NCI-H2227 treated with DMSO at 0.1 percent for 48 hours (cell line): ENCODE data around the gene ACRV1.
"Not testable (repeated sequence)": the region's sequence is repeated elsewhere in the genome, so short reads cannot be mapped to it uniquely, and the experiment has no call there.

Experiments
- DNase-seq: peaks from one replicate; lab custom pipeline; 2025; lab: John Stamatoyannopoulos, UW

ACRV1 gene, protein sequence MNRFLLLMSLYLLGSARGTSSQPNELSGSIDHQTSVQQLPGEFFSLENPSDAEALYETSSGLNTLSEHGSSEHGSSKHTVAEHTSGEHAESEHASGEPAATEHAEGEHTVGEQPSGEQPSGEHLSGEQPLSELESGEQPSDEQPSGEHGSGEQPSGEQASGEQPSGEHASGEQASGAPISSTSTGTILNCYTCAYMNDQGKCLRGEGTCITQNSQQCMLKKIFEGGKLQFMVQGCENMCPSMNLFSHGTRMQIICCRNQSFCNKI

DNA sequence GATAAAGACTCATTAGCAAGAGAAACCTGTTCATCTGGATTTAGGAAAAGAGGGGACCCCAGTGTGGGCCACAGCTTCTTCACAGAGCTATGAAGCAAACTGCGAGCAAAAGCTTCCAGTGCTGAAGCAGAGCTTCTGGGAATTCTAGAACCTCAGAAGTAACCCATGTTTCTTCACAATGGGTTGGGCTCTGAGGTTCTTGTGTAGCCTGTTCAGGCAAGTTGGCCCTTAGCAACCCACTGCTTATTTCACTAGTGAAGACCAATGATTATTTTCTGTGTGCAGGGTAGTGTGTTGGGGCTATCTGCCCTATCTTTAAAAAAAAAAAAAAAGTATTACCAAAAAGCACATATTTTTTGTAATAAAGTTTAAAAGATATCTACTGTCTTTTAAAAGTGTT lies at the start of gene ACRV1:
Gene ACRV1 (minus strand): TSS at position 101 of the 400 bp plus-strand sequence. CDS start 67 bp downstream, at position 34.
- no peak for DNase-seq

DNA sequence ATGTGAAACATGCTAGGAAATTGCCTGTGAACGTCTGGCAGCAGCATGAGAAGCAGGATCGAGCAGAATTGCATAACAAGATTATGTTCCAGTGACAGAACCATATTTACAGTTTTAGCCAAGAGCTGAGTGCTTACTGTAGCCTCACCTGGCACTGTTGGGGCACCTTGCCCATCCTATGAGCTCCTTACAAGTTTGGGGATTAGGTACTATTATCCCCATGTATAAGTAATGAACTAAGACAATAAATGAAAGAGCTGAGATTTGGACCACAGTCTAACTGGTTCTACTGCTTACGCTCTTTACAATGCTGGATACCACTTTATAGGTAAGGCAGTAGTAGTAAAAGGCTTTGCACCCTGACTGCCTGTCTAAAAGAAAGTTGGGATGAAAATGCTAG lies 48.3 kb upstream of the ACRV1 start:
- DNase-seq: no peak

DNA sequence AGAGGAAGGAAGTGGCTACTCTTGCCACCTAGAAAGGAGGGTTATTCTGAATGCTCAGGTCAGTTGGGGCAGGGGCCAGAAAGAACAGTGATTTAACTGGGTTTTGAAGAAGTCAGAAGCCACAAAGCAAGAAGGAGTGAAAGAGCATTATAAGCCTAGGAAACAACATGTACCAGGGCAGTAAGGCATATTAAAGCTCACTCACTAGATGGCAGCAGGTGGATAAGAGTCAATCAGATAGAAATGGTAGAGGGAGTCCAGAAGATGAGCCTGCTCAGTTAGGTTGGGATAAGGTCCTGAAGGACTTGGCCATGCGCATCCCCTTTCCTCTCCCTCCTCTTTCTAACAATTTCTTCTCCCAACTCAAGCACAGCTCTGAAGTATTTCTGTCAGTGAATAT lies 43.5 kb upstream of the ACRV1 start:
- DNase-seq: no peak

DNA sequence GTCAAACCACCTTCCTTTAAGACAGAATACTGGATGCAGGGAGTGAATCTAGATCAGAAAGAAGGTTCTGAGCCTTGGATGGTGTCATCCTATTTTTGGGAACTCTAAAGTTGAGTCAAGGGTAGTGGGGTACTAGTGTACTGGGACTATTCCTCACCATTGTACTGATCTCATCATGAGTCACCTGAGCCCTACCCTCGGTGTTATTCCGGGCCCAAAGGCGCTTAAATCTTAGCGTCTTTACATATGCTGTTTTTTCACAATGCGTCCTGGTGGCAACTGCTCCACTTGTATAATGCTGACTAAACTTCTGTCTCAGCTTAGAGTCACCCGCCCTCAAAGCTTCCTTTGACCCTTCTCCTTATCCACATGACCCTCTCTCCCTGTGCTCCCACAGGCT lies 40.1 kb upstream of the ACRV1 start:
- DNase-seq: no peak

DNA sequence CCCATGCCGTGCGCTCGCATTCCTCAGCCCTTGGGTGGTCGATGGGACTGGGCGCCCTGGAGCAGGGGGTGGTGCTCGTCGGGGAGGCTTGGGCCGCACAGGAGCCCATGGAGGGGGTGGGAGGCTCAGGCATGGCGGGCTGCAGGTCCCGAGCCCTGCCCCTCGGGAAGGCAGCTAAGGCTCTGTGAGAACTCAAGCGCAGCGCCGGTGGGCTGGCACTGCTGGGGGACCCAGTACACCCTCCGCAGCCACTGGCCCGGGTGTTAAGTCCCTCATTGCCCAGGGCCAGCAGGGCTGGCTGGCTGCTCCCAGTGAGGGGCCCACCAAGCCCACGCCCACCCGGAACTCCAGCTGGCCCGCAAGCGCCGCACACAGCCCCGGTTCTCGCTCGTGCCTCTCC lies 24.0 kb upstream of the ACRV1 start:
- DNase-seq: not testable (repeated sequence)

DNA sequence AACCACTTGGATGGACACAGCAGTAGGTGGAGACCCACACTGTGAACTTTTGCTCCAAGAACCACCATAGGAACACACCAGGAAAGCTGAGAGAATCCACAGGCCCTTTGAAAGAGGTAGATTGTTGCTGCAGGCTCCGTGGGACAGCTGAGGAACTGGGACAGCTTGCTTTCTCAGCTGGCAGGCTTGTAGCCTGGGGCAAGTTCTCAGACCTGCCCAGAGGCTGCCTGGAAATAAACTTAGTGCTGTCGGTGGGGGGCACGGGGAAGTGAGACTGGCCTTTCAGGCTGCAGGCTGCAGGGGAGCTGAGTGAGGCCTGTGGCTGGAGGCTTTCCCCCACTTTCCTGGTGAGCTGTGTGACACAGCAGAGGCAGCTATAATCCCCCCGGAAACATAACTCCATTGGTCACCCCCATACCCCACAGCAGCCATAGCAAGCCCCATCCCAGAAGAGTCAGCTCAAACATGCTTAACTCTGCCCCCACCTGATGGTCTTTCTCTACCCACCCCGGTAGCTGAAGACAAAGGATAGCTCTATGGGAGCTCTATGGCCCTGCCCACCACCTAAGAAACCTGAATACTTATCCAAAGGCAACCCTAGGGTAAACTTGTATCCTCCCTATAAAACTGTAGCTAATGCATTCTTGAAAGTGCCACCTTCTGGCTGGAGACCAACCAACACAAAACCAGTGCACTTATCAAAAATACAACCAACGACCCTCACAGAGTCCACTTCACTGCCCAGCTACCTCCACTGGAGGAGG lies 21.4 kb upstream of the ACRV1 start:
- no peak for DNase-seq

DNA sequence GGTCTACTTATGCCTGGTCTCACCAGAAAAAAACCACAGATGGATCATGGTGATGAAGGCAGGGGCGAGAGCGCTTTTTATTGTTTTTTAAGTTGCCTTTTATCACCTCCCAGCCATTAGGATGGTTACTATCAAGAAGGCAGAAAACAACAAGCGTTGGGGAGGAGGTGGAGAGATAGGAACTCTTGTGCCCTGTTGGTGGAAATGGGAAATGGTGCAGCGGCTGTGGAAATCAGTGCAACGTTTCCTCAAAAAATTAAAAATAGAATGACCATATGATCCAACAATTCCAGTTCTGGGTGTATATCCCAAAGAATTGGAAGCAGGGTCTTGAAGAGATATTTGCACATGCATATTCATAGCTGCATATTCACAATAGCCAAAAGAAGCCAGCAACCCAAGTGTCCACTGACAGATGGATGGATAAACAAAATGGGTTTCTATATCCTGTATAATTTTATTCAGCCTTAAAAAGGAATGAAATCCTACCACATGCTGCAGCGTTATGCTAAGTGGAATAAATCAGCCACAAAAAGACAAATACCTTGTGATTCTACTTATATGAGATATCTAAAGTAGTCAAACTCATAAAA lies 20.5 kb upstream of the ACRV1 start:
- no peak for DNase-seq

DNA sequence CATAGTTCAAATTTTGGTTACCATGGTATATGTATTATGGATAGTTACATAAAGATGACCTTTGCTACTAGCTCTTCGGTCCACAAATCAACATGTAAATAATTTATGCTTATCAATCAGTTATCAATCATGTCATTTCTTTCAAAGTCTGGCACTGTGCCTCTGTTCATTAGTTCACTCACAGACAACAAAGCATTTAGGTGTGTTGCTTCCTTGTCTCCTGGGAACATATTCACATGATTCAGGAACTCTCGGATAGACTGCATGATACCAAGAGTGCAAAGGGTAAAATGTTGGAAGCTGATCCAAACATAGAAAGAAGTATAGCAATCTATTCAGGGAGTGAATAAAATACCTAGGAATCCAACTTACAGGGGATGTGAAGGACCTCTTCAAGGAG lies 14.3 kb upstream of the ACRV1 start:
- DNase-seq: no peak

DNA sequence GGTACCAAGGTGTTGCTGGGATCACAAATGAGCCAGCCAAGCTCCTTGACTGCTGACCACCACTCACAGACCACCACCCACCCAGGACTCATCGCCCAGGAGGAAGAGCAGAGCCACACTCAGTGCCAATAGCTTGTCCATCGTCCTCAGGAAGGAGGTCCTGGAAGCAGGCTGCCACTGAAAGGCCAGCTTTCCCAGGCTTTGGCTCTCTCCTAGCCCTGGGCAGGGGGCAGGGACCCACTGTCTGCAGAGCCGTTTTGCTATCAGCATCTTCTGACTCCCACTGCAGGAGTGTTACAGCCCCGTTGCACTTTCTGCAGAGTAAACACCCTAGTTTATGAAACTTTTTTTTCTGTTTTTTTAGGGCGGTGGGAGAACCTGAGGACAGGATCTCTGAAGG lies 12.2 kb upstream of the ACRV1 start:
- DNase-seq: no peak

DNA sequence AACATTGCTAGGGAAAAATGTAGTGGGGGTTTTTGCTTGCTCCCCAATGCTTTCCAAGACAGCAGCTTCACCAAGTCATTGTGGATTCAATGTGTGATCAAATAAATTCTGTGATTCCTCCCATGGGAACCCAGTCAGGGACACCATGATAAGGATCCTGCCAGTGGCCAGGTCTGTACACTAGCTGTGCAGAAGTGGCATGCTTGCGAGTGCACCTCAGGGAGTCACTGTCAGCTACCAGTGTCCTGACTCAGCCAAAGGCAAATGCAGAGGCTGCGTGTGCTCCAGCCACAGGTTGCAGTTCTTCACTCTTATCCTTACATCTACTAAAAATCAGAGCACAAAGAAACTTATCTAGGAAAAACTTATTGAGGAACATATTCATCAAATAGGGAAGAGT lies 9.4 kb upstream of the ACRV1 start:
- no peak for DNase-seq

DNA sequence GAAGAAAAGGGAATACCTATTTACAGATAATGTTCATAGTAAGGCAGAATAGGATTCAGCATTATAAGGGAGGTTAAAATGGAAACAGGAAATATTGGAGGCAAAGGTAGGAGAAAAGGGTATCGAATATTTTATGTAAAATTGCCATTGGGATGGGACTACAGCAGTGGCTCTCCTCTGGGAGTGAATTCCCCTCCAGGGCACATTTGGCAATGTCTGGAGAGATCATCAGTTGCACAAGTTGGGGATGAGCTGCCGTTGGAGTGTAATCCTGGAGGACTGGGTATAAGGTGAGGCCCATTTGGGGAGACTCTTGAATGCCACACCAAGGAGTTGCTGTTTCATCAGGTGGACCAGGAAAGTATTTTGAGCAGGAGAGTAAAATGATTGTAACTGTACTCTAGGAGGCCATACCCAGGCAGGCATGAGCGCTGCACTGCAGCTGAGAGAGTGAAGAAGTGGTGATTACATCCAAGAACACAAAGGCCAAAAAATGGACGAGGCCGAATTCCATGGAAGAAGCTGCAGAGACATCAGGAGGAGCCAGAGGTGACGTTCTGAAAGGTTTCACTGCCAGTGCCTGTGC lies 8.7 kb upstream of the ACRV1 start:
- no peak for DNase-seq

DNA sequence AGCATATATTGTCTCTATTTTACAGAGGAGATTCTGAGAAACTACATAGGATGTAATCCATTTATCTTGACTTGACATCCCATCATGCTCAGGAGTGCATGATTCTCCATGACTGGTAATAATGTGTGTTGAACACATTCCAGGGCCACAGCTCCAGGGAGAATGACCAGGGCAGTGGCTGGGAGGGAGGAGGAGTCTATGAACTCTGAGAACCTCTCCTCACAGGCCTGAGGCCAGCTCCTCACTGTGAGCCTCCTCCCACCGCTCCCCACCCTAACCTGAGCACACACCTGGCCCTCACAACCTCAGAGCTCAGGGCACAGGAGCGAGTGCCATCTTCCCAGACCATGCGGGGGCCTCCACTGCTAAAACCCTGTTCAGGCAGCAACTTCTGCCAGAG lies 8.0 kb upstream of the ACRV1 start:
- DNase-seq: no peak

DNA sequence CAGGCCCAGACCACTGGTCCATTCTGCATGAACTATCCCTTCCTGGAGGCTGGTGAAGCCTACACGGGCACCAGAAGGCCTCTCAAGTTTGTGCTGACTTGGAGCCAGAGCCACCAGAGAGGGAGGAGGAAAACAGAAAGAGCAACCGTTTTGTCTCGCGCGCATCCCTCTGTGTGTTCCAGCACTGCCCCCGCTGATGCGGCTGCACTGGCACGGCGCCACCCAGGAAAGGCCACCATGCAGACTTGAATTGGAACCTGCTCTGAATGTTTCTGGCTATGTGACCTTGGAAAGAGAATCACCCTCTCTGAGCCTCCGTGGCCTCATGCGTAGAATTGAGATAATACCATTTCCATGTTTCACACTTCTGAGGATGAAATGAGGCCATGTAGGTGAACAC lies 7.4 kb upstream of the ACRV1 start:
- DNase-seq: no peak

DNA sequence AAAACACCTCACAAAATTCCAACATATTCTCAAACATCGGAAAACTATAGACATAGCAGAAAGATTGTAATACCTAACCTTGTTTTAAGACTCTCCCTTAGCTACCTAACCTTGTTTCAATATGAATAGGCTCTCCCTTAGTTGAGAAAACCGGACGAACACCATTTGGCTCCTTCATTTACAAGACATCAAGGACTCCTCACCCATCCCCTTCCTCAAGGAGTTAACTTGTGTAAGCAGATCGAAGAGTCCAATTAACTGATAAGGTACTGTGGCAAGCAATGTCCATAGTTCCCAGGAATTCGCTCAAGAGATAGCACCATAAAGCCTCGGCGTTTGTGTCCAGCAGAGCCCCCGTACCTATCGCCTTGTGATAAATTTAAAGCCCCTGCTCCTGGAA lies 4.6 kb upstream of the ACRV1 start:
- DNase-seq: no peak

DNA sequence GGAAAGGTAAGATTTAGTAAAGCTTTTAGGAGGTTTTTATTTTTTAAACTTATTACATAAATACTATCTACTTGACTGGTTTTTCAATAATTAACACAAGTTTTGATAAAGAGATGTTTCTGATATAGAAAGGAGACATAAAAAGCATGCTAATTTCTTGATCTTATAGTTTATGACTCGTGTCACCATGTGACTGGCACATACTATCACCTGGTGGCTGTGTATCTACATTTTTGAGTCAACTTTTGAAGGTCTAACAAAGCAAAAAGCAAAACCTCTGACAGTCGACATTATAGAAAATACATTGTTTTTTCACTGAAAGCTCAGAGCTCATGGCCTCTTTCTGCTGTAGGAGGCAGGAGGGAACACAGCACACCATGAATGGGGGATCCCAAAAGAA lies 810 bp downstream of the ACRV1 start:
- DNase-seq: no peak

DNA sequence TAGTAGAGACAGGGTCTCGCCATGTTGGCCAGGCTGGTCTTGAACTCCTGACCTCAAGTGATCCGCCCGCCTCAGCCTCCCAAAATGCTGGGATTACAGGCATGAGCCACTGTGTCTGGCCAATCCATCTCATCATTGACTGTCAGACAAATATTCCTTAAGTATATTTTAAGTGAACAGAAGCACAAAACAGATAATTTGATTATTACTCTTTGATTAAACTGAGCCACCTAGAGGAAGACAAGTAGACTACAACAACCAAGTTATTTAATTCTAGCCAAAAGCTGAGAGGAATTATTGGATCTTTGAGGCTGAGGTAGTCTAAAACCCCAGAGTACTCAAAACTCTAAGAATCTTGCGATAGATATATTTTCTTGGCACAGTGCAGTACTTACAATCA lies 1.2 kb downstream of the ACRV1 start:
- DNase-seq: no peak

DNA sequence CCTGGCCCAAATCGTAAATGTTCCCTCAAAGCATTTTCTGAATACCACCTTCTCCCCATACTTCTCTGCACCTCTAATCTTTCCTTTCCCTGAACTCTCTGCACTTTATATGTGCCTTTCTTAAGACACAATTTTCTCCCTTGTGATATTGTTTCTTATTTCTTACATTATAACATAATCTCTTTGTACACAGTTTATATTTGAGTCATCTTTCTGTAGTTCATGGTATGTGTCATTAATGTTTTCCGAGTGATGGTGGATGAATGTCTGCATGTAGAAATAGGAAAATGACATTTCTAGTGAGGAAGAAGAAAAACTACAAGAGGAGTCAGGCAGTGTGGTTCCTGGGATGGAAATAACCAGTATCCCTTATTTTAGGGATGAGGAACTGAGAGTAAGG lies 5.5 kb downstream of the ACRV1 start:
- DNase-seq: no peak

DNA sequence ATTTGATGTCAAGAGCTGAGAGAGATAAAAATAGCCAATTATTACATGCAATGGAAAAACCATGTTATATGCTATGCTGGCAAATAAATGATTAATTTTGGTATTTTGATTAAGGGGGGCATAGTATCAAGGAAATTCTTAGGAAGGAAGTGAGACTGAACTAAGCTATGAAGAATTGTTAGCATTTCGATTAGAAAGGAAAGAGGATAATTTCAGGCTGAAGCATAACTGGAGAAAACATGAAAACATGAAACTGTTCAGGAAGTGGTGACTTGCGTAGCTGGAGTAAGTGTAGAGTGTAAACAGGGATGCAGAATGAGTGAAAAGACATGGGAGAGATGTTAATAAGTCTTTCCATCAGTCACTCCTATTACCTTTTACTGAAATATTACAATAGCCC lies 6.4 kb downstream of the ACRV1 start:
- no peak for DNase-seq

DNA sequence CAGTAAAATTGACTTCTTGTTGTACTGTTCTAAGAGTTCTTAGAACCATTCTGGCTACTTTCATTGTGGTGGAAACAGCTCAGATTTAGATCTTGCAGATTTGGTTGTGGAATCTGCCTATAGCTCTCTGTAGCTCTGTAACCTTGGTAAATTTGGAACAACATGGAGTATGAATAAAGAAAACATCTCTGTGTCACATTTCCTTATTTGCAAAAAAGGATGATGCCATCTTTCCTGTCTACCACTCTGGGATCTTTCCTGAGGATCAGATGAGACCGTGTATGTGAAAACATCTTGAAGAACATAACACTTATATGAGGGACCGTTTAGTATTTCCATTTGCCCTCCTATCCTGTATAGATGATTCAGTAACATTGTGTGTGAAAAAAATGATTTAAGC lies 9.1 kb downstream of the ACRV1 start:
- no peak for DNase-seq

DNA sequence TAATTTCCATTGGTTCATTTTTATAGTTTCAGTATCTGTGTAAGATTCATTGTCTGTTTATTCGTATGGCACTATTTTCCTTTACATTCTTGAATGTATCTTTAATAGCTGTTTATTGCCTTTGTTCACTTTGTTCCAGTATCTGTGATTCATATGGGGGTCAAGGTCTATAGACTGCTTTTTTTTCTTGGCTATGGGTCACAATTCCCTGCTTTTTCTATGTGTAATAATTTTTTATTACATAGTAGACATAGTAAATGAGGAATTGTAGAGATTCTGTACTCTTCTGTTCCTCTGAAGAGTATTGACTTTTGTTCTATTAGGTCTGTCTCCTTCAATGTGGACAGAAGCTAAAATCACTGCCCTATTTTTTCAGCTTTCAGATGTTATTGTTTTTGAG lies 10.5 kb downstream of the ACRV1 start:
- no peak for DNase-seq

DNA sequence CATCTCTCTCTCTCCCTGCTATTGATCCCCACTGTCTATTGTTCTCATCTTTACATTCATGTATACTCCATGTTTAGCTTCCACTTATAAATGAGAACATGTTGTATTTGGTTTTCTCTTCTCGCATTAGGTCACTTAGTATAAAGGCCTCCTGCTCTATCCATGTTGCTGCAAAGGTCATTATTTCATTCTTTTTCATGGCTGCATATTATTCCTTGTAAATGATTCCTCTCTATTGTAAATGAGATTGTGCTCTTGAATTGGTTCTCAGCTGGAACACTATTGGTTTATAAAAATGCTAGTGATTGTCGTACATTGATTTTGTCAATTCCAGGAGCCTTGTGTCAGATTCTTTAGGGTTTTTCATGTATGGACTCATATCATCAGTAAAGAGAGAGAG lies 13.5 kb downstream of the ACRV1 start:
- no peak for DNase-seq

DNA sequence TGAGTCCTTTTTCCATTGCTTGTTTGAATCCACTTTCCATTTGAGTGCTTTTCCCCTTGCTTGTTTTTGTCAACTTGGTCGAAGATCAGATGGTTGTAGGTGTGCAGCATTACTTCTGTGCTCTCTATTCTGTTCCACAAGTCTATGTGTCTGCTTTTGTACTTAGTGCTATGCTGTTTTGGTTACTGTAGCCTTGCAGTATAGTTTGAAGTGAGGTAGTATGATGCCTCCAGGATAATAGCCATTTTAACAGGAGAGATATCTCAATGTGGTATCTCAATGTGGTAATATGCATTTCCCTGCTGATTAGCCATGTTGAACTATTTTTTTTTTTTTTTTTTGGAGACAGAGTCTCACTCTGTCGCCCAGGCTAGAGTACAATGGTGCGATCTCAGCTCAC lies 16.7 kb downstream of the ACRV1 start:
- DNase-seq: no peak

DNA sequence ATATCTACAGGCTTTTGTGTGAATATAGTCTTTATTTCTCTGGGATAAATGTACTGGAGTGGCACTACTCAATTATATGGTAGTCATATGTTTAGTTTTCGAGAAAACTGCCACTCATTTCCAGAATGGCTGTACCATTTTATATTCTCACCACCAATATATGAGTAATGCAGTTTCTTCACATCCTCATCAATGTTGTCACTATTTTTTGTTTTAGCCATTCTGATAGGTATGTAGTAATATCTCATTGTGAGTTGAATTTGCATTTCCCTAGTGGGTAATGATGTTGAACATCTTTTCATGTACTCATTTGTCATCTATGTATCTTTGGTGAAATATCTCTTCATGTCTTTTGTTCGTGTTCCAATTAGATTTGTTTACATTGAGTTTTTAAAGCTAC lies 18.0 kb downstream of the ACRV1 start:
- DNase-seq: no peak
